HS-5 (cell line): ENCODE measurements around the gene MASP1.

Source experiments
- DNase-seq: peaks from one replicate; pipeline ENCODE4 v3.0.0-alpha.2; 2012; ENCODE audit warnings: low read depth

Gene MASP1

GRCh38 chr3:187291512-187292132, at the start of gene MASP1:
TSS of gene MASP1 (minus strand) at chr3:187291737. CDS start at chr3:187291632, 105 bp downstream.
- DNase-seq: no peak

GRCh38 chr3:187340578-187340977, 49.0 kb upstream of the MASP1 start:
- DNase-seq: no peak

- no peak for DNase-seq
Measured at GRCh38 chr3:187336322-187336721, 44.8 kb upstream of the MASP1 start.

- no peak for DNase-seq
Measured at GRCh38 chr3:187334904-187335303, 43.4 kb upstream of the MASP1 start.

- DNase-seq: no peak
Measured at GRCh38 chr3:187328691-187329090, 37.2 kb upstream of the MASP1 start.

- DNase-seq: no peak
Measured at GRCh38 chr3:187327845-187328244, 36.3 kb upstream of the MASP1 start.

- DNase-seq: no peak
Measured at GRCh38 chr3:187325632-187326031, 34.1 kb upstream of the MASP1 start.

GRCh38 chr3:187323091-187323490, 31.6 kb upstream of the MASP1 start:
- no peak for DNase-seq

GRCh38 chr3:187322291-187322690, 30.8 kb upstream of the MASP1 start:
- no peak for DNase-seq

- no peak for DNase-seq
Measured at GRCh38 chr3:187321766-187322165, 30.2 kb upstream of the MASP1 start.

GRCh38 chr3:187319699-187320302, 28.3 kb upstream of the MASP1 start:
- DNase-seq: peak; percentile 67

GRCh38 chr3:187318819-187319616, 27.5 kb upstream of the MASP1 start:
- DNase-seq: peak; percentile 82

GRCh38 chr3:187315872-187316271, 24.3 kb upstream of the MASP1 start:
- peak; percentile 76 for DNase-seq

GRCh38 chr3:187314176-187314575, 22.6 kb upstream of the MASP1 start:
- DNase-seq: no peak

- no peak for DNase-seq
Measured at GRCh38 chr3:187310954-187311470, 19.5 kb upstream of the MASP1 start.

GRCh38 chr3:187310226-187310625, 18.7 kb upstream of the MASP1 start:
- DNase-seq: no peak

GRCh38 chr3:187305881-187306280, 14.3 kb upstream of the MASP1 start:
- no peak for DNase-seq

- no peak for DNase-seq
Measured at GRCh38 chr3:187299611-187300010, 8.1 kb upstream of the MASP1 start.

GRCh38 chr3:187296911-187297310, 5.4 kb upstream of the MASP1 start:
- peak; percentile 62 for DNase-seq

GRCh38 chr3:187296058-187296457, 4.5 kb upstream of the MASP1 start:
- no peak for DNase-seq

GRCh38 chr3:187295316-187296034, 3.9 kb upstream of the MASP1 start:
- no peak for DNase-seq
